NB4 (cell line): ENCODE results near the gene FAM171A1.

Experiments used
- CTCF ChIP-seq: IDR thresholded peaks from one replicate; pipeline ENCODE4 v1.5.1; 2012; ENCODE audit warnings: low read depth, low read length
- MYC ChIP-seq: IDR thresholded peaks from 2 replicates; pipeline ENCODE4 v1.6.1; 2011; ENCODE audit warnings: low read depth, low read length
- POLR2A ChIP-seq: IDR thresholded peaks from 2 replicates; pipeline ENCODE4 v1.6.1; 2011; ENCODE audit warnings: mild to moderate bottlenecking; ENCODE audit not compliant: insufficient read length; ENCODE audit errors: extremely low read depth

GRCh38 chr10:15262036-15262713 is 108.9 kb downstream of the FAM171A1 start:
- TF ChIP-seq CTCF = no peak
- no peak for TF ChIP-seq POLR2A
- no peak for TF ChIP-seq MYC
